Panc1 (cell line): ENCODE data around the gene LSM8.

Experiments
- POLR2AphosphoS5 ChIP-seq: IDR thresholded peaks from 2 replicates; pipeline ENCODE4 v1.6.1; 2012; ENCODE audit warnings: mild to moderate bottlenecking, low read depth, low read length, moderate library complexity
- TF ChIP-seq, protein P1 (sequence below), 2 experiments: IDR thresholded peaks; 2 replicates each; pipeline ENCODE4 v1.6.1; 2011 to 2012; ENCODE audit warnings: low read depth in 2 of 2, control low read depth in 1 of 2, low read length in 1 of 2, mild to moderate bottlenecking in 1 of 2, moderate library complexity in 1 of 2; ENCODE audit not compliant: insufficient read depth in 1 of 2
- TF ChIP-seq, protein P2 (sequence below): fragments of 450-650 bp; IDR thresholded peaks from 2 replicates; pipeline ENCODE4 v1.5.1; 2017; ENCODE audit warnings: mild to moderate bottlenecking

DNA sequence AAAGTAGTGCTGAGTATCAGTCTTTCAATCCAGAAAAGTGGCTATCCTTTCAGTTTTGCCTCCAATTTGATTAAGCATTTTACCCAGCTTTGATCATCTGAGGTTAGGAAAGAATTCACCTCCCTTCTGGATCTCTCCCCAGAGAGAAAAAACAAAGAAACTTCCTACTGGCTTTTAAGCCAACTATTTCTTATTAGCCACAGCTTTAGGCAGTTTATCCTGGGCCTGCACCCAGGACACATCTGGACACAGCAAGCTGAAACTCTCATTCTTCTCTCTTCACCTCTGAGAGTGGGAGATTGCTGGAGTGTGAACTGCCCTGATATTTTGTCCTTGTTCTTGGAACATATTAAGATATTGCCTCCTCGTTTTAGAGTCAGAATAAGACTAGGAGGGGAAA, 43.5 kb upstream of the LSM8 start:
- TF ChIP-seq, protein P1, sequence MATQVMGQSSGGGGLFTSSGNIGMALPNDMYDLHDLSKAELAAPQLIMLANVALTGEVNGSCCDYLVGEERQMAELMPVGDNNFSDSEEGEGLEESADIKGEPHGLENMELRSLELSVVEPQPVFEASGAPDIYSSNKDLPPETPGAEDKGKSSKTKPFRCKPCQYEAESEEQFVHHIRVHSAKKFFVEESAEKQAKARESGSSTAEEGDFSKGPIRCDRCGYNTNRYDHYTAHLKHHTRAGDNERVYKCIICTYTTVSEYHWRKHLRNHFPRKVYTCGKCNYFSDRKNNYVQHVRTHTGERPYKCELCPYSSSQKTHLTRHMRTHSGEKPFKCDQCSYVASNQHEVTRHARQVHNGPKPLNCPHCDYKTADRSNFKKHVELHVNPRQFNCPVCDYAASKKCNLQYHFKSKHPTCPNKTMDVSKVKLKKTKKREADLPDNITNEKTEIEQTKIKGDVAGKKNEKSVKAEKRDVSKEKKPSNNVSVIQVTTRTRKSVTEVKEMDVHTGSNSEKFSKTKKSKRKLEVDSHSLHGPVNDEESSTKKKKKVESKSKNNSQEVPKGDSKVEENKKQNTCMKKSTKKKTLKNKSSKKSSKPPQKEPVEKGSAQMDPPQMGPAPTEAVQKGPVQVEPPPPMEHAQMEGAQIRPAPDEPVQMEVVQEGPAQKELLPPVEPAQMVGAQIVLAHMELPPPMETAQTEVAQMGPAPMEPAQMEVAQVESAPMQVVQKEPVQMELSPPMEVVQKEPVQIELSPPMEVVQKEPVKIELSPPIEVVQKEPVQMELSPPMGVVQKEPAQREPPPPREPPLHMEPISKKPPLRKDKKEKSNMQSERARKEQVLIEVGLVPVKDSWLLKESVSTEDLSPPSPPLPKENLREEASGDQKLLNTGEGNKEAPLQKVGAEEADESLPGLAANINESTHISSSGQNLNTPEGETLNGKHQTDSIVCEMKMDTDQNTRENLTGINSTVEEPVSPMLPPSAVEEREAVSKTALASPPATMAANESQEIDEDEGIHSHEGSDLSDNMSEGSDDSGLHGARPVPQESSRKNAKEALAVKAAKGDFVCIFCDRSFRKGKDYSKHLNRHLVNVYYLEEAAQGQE (IDR thresholded peaks at IDR 0.05; ENCODE audit: insufficient read depth in 1 of 2, low read depth in 2 of 2, low read length in 1 of 2), result no peak
- TF ChIP-seq, protein P2, sequence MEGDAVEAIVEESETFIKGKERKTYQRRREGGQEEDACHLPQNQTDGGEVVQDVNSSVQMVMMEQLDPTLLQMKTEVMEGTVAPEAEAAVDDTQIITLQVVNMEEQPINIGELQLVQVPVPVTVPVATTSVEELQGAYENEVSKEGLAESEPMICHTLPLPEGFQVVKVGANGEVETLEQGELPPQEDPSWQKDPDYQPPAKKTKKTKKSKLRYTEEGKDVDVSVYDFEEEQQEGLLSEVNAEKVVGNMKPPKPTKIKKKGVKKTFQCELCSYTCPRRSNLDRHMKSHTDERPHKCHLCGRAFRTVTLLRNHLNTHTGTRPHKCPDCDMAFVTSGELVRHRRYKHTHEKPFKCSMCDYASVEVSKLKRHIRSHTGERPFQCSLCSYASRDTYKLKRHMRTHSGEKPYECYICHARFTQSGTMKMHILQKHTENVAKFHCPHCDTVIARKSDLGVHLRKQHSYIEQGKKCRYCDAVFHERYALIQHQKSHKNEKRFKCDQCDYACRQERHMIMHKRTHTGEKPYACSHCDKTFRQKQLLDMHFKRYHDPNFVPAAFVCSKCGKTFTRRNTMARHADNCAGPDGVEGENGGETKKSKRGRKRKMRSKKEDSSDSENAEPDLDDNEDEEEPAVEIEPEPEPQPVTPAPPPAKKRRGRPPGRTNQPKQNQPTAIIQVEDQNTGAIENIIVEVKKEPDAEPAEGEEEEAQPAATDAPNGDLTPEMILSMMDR, result no peak
- no peak for TF ChIP-seq POLR2AphosphoS5
